ENCODE data around the gene MAGEB5.
"Not testable (repeated sequence)": the region's sequence is repeated elsewhere in the genome, so short reads cannot be mapped to it uniquely, and the experiment has no call there.

The MAGEB5 gene

GRCh38 chrX:26215869-26216268 is at the start of gene MAGEB5:
Gene MAGEB5 (plus strand): TSS chrX:26216169. CDS start chrX:26217302, 1,133 bp downstream.
- DNase-seq = no peak

GRCh38 chrX:26192204-26192603 is 23.8 kb upstream of the MAGEB5 start, which contains the start of gene MAGEB6:
Gene MAGEB6 (plus strand): TSS chrX:26192440. CDS start chrX:26193847, 1,407 bp downstream.
- no peak for DNase-seq

GRCh38 chrX:26203561-26203960 is 12.4 kb upstream of the MAGEB5 start:
- no peak for DNase-seq

GRCh38 chrX:26204717-26205116 is 11.3 kb upstream of the MAGEB5 start:
- DNase-seq = not testable (repeated sequence)

- no peak for DNase-seq
These were observed 8.0 kb upstream of the MAGEB5 start for GRCh38 chrX:26208012-26208411.

- DNase-seq = no peak
These were observed 3.4 kb downstream of the MAGEB5 start for GRCh38 chrX:26219351-26219750.

- no peak for DNase-seq
These were observed 18.2 kb downstream of the MAGEB5 start for GRCh38 chrX:26234177-26234576.

GRCh38 chrX:26253526-26253925 is 37.6 kb downstream of the MAGEB5 start:
- DNase-seq = no peak

- DNase-seq = no peak
These were observed 38.5 kb downstream of the MAGEB5 start for GRCh38 chrX:26254436-26254835.

- DNase-seq = no peak
These were observed 46.2 kb downstream of the MAGEB5 start for GRCh38 chrX:26262121-26262523.

Data from activated naive CD4-positive, alpha-beta T cell (primary cell).